GM19099 (cell line): ENCODE results near the gene ARL10.

Experiments
- POLR2A ChIP-seq: IDR thresholded peaks from 3 replicates; pipeline ENCODE4 v1.6.1; 2011; ENCODE audit warnings: low read depth; ENCODE audit not compliant: insufficient read length; ENCODE audit errors: extremely low read depth

ARL10 gene

DNA sequence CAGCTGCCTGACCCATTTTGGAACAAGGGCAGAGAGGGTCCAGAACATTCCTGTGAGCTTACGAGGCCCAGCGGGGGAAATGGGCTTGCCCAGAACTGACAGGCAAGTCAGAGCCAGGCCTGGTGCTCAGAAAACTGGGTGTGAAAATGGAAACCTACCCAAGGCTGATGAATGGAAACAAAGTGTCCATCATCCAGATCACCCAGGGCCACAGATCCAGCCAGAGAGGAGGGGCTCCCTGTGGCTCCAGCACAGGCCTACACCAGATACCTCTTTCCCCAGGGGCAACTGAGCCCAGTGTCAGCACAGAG is 47.9 kb downstream of the ARL10 start:
- no peak for TF ChIP-seq POLR2A

DNA sequence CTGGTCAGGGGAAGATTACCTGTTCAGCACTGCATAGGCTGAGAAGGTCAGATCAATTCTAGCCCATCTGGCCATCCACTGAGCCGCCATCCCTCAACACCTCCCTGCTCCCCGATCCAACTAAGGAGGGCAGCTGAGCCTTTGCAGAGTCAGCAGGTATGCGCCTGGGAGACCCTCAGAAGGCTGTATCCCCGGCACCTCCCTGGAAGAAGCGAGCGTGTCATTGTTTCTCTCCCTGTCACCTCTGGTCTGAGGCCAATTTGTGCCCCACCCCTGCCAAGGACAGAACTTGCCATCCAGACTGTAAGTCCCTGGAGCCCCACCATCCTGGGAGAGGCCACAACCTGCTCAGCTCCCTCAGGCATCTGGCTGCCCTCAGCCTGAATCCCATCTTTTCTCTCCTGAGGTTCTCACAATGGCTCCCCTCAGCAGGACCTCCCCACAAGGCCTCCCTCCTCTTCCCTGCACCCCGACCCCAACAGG is 48.5 kb downstream of the ARL10 start:
- TF ChIP-seq POLR2A: no peak

DNA sequence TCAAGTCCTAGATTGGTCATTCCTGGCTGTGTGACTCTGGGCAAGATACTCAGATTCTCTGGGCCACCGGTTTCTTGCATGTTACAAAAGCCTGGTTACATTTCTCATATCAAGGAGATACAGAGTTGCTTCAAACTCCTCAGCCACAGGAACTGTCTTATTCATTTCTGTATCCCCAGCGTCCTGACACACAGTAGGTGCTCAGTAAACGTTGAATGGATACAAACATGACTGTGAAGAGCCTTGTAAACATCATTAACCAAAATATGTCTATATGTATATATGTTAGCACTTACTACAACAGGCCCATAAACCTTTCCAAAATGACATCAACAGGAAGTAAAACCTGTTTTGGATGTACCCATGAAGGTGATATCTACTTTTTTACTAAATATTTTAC is 49.4 kb downstream of the ARL10 start:
- no peak for TF ChIP-seq POLR2A

DNA sequence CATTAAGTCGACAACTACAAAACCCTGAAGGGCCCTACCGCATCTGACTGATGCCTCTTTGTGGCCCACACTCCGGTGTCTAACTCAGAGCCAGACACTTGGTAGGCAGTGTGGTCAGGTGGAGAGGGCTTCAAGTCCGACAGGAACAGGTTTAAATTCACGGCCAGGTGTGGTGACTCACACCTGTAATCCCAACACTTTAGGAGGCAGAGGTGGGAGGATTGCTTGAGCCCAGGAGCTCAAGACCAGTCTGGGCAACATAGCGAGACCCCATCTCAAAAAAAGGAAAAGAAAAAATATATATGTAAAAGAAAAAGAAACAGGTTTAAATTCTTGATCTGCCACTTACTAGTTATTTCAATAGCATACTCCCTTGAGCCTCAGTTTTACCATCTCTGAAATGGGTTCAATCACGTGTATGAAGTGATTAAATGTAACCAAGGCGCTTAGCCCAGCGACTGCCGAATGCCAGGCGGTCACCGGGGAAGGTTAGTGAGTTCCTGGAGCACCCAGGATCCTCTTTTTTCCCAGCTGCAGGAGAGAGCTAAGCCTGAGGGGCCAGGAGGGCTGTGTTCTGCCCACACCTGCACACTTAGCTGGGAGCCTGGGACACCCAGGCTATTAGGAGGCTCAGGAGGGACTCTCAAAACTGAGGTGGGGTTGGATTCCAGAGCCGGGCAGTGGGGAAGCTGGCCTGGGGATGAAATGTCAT is 50.1 kb downstream of the ARL10 start:
- no peak for TF ChIP-seq POLR2A

DNA sequence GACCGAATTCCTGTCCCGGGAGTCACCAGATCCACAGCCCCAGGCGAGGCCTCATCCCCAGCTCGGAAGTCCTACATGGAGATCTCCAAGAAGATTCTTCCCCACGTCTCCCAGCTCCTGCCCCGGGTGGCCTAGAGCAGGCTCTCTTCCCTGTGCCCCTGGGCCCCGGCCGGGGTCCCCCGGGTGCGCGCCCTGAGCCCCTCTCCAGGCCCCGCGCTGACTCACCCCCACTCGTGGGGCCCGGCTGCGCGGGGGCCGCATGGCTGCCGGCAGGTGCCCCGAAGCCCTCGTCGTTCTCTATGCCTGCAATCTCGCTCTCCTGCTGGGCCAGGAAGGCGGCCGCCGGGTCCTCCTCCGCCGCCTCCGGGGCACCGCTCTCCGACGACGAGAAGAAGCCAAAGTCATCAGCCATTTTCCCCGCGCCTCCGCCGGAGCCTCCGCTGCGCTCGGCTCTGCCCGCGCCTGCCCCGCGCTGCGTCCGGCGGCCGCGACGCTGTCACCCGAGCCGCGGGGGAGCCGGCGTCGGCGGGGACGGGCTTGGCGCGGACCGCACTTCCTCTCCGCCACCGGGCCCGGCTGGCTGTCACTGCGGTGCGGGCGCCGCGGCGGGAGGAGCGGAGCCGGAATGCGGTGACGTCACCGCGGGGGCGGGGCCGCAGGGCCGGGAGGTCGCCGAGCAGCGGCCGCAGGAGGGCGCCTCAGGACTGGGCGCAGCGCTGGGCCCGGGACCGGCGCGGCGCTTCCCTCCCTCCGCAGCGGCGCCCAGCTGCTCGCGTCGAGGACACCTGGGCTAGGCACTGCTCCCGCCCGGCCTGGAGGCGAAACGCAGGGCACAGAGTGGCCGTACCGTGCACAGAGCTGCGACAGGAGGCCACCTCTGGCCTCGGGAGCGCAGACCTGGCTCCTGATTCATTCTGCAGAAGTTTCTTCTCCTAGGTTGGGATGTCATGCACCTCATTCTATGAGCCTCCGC is 51.0 kb downstream of the ARL10 start, which contains the start of gene CLTB:
CLTB (minus strand) TSS at position 588 of the 973 bp plus-strand sequence; CDS start at position 412, 176 bp downstream.
- TF ChIP-seq POLR2A: peak; percentile 69

DNA sequence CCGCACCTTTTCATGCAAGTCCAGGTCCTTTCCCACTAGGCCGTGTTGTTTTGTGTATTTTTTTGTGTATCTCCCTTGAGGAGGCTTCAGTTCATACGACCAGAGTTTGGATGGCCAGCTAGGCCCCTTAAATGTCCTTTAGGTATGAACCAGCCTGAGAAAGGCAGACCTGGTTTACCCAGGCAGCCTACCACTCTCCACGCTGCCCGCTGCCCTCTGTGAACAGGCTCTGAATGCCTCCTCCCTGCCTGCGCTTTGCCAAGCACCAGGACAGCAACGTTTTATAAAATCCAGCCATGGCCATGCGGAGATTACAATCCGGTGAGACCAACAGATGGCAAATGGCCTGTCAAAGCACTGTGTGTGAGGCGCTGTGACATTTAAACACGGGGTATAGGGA is 51.7 kb downstream of the ARL10 start:
- TF ChIP-seq POLR2A: no peak

DNA sequence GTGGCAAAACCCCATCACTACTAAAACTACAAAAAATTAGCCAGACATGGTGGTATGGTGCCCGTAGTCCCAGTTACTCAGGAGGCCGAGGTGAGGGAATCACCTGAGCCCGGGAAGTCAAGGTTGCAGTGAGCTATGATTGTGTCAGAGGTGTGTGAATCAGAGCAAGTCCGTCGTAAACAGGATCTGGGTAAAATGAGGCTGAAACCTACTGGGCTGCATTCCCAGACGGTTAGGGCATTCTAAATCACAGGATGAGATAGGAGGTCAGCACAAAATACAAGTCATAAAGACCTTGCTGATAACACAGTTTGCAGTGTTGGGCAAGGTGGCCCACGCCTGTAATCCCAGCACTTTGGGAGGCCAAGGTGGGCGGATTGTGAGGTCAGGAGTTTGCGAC is 53.0 kb downstream of the ARL10 start:
- TF ChIP-seq POLR2A: no peak

DNA sequence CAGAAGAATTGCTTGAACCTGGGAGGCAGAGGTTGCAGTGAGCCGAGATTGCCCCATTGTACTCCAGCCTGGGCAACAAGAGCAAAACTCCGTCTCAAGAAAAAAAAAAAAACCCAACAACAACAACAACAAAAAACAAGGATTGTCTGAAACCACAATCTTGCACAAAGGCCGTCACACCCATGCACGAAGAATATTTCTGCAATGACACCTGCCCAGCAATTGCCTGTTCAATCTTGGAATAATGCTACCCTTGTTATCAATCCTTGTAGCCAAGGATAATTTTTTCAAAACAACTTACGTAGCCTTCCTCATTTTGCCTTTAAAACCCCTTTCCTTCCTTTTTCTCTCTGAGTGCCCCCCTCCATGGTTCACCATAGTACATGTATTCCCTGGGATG is 54.8 kb downstream of the ARL10 start:
- TF ChIP-seq POLR2A: no peak

DNA sequence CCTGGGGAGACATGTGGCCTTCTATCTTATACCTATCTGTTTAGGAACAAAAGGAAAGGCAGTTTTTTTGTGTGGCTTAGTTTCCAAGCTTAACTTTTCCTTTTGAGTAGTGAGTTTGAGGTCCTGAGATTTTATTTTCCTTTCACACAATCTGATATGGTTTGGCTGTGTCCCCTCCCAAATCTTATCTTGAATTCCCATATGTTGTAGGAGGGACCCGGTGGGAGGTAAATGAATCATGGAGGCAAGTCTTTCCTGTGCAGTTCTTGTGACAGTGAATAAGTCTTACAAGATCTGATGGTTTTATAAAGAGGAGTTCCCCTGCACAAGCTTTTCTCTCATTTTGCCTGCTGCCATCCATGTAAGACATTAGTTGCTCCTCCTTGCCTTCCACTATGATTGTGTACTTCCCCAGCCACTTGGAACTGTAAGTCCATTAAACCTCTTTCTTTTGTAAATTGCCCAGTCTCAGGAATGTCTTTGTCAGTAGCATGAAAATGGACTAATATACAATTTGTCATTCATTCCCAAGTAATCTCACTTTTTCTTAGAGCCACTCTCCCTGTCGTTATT is 55.8 kb downstream of the ARL10 start:
- no peak for TF ChIP-seq POLR2A

DNA sequence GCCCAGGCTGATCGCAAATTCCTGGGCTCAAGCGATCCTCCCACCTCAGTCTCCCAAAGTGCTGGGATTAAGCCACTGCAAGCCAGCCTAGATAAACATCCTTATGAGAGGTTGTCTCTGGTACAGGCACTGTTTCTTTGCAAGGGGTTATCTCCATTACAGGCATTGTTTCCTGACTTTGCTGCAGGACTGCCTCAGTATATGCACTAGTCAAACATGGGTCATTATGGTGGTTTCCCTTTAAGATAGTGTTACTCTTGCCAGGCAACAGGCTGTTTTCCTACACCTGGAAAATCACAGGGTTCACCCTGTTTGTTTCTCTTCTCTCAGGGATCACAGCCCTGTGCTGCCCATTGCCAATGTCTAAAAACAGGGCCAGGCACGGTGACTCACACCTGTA is 58.9 kb downstream of the ARL10 start:
- no peak for TF ChIP-seq POLR2A

DNA sequence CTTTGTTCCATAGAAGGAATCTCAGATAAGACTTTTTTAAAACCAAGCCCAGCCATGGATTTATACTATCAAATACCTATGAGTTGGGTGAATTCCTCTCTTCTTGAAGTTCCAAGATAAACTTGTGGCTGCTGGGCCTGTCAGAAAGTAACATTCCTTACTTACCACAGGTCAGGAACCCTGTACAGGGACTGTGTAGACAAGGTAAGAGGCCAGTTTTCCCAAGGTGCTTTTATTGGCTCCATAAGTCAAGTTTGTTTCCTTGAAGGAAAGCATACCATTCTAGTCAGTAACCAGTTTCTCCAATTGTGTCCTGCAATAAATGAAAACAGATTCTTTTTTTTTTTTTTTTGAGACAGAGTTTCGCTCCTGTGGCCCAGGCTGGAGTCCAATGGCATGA is 59.9 kb downstream of the ARL10 start:
- no peak for TF ChIP-seq POLR2A

DNA sequence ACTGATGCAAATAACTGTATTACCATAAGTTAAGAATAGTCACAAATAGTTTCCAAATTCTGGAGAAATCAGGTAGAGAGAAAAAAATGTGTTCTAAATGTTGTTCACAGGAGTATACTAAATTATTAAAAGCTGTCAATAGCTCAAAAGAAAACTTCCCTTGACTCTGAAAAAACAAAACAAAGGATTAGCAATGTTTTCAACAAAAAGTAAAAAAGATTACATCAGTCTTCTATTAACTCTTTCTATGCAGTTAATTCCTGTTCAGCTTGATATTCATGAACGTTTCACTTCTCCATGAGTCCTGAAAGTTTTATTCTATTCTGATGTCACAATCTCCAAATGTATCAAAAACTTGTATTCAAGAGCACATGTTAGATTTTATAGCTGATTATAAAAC is 60.5 kb downstream of the ARL10 start:
- no peak for TF ChIP-seq POLR2A

DNA sequence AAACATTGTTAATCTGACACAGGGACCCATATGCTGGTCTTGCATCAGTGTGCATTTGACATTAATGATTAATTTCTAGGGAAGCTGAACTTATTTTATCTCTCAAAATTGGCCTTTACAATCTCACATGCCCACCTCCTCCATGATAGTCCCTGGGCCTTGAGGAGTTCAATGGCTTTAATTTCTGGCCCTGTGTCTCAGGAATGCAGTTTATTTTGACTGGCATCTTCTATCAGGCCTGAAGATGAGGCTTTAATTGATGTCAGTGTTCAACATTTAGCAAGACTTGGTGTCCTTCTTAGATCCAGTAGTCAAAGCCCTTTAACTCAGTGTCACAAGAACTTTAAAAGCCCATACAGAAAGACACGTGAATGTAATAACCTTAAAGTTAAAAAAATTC is 61.6 kb downstream of the ARL10 start:
- no peak for TF ChIP-seq POLR2A

DNA sequence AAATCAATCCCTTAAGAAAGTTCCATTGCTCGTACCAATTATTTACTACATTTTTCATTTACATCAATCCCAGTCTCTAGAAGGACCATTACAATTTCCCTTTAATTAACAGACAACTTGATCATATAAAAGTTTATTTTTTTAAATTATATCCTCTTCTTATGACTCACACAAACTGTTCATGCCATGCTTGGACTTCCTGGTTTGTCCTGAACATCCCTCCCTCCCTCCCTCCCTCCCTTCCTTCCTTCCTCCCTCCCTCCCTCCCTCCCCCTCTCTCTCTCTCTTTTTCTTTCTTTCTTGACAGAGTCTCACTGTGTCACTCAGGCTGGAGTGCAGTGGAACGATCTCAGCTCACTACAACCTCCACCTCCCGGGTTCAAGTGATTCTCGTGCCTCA is 62.7 kb downstream of the ARL10 start:
- TF ChIP-seq POLR2A: no peak

DNA sequence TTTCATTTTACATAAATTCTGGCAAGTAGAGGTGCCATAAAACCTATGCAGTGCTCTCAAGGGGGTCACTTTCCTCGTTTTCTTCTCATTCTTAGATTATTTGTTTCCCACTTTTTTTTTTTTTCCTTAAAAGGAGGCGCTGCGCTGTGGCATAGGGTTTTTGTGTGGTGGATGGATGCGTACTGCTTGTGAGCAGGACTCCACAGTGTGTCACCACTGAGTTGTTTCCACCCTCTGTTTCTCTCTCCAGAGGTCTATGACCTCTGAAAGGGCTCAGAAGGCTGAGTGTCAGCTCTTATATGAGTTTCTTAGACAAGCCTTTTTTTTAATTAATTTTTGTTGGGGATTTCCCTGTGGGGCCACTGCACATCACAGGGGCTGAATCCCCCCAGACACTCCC is 64.7 kb downstream of the ARL10 start:
- no peak for TF ChIP-seq POLR2A
